GM12878 (cell line): ENCODE measurements around the gene IFI35. TPM values are rescaled to one million over a fixed set of nuclear protein-coding genes. Genes with fewer than 3 reads are reported as not detected.

ENCODE experiments used
- ATAC-seq: fragments of 200-7000 bp; cut with Tn5 transposase; 3 replicates; pipeline ENCODE4 v1.9.1; 2020; ENCODE audit warnings: mild to moderate bottlenecking, moderate library complexity
- BruUV-seq: library from RNA; stranded (reverse); fragments of 400-500 nt; replicated peaks from 2 replicates; lab custom pipeline; 2021; lab: Mats Ljungman, UMichigan
- CTCF ChIA-PET: fragments of 300-600 bp; sonication (Branson Sonifier 250); formaldehyde crosslinking; extraction: SDS; loops from one replicate; lab custom pipeline; 2021; ENCODE audit warnings: inconsistent platforms; lab: Yijun Ruan, JAX
- POLR2A ChIA-PET: fragments of 350-600 bp; formaldehyde crosslinking; extraction: SDS; loops from one replicate; lab custom pipeline; 2021; ENCODE audit warnings: inconsistent platforms; lab: Charles Lee
- RAD21 ChIA-PET: fragments of 300-600 bp; sonication (Branson Sonifier 250); formaldehyde crosslinking; loops from one replicate; lab custom pipeline; 2023; ENCODE audit warnings: antibody characterized with exemption; ENCODE audit not compliant: unreplicated experiment; lab: Charles Lee
- SMC1A ChIA-PET: fragments of 300-600 bp; sonication (Branson Sonifier 250); formaldehyde crosslinking; loops from one replicate; lab custom pipeline; 2023; ENCODE audit not compliant: unreplicated experiment, uncharacterized antibody; lab: Charles Lee
- DNase-seq: peaks from one replicate; pipeline ENCODE4 v3.0.0-alpha.2; 2011; ENCODE audit warnings: low read depth, low spot score
- FAIRE-seq: peaks from 3 replicates; lab custom pipeline; 2011; peaks lifted over from hg19 to GRCh38; lab: Jason Lieb, UNC
- H2AFZ ChIP-seq: 2 replicates; pipeline ENCODE4 v1.6.0; 2011; ENCODE audit warnings: low read depth, low read length, control low read depth; ENCODE audit not compliant: control insufficient read depth
- H3K27ac ChIP-seq: 2 replicates; pipeline ENCODE4 v1.5.1; 2011; ENCODE audit warnings: control low read depth; ENCODE audit not compliant: control insufficient read depth, insufficient read depth
- H3K27me3 ChIP-seq, 2 experiments: replicated peaks in 1 of 2; 2 replicates each; pipeline versions ENCODE4 v1.6.0 to v1.6.1; 2011; ENCODE audit warnings: low read length in 1 of 2; ENCODE audit not compliant: control insufficient read depth in 2 of 2, insufficient read depth in 2 of 2
- H3K36me3 ChIP-seq, 2 experiments: 2 replicates each; pipeline ENCODE4 v1.5.1; 2011; ENCODE audit warnings: low read length in 1 of 2; ENCODE audit not compliant: control insufficient read depth in 2 of 2, insufficient read depth in 2 of 2
- H3K4me1 ChIP-seq: 2 replicates; pipeline ENCODE4 v1.6.1; 2011; ENCODE audit warnings: mild to moderate bottlenecking, low read length, moderate library complexity, mixed read lengths; ENCODE audit not compliant: control insufficient read depth, insufficient read depth
- H3K4me2 ChIP-seq: 2 replicates; pipeline ENCODE4 v1.6.0; 2011; ENCODE audit warnings: control low read depth; ENCODE audit not compliant: control insufficient read depth, insufficient read depth
- H3K4me3 ChIP-seq: fragments of 200-600 bp; sonication (generic); 2 replicates; pipeline ENCODE4 v1.5.1; 2016
- H3K79me2 ChIP-seq: 2 replicates; pipeline ENCODE4 v1.6.0; 2011; ENCODE audit warnings: low read length; ENCODE audit not compliant: control insufficient read depth, insufficient read depth
- H3K9ac ChIP-seq: 2 replicates; pipeline ENCODE4 v1.8.0; 2011; ENCODE audit warnings: low read length, control low read depth, mixed read lengths; ENCODE audit not compliant: control insufficient read depth, insufficient read depth
- H3K9me3 ChIP-seq: replicated peaks from 3 replicates; pipeline ENCODE4 v1.5.1; 2011; ENCODE audit warnings: mild to moderate bottlenecking, low read length; ENCODE audit not compliant: control insufficient read depth, insufficient read depth
- H4K20me1 ChIP-seq: 2 replicates; pipeline ENCODE4 v1.6.0; 2011; ENCODE audit not compliant: control insufficient read depth, insufficient read depth
- ASH2L ChIP-seq: fragments of 300-600, 200-600 bp; sonication (generic); IDR thresholded peaks from 2 replicates; pipeline ENCODE4 v1.6.1; 2017; ENCODE audit warnings: low read depth, mild to moderate bottlenecking, borderline replicate concordance
- BCLAF1 ChIP-seq: fragments of 450-650 bp; IDR thresholded peaks from 2 replicates; pipeline ENCODE4 v1.6.1; 2017; ENCODE audit warnings: antibody characterized with exemption, mild to moderate bottlenecking, moderate library complexity
- CHD1 ChIP-seq: IDR thresholded peaks from 2 replicates; pipeline ENCODE4 v1.6.1; 2012; ENCODE audit warnings: low read depth, low read length, improper control_type of control experiment
- CUX1 ChIP-seq: IDR thresholded peaks from 2 replicates; pipeline ENCODE4 v1.6.1; 2012; ENCODE audit warnings: improper control_type of control experiment, low read depth, low read length; ENCODE audit not compliant: insufficient replicate concordance
- FOXK2 ChIP-seq: fragments of 450-650 bp; IDR thresholded peaks from 2 replicates; pipeline ENCODE4 v1.6.1; 2017; ENCODE audit warnings: mild to moderate bottlenecking, moderate library complexity
- GATAD2B ChIP-seq: fragments of 450-650 bp; conservative IDR thresholded peaks from 2 replicates; pipeline ENCODE4 v1.6.1; 2017; ENCODE audit warnings: low read depth, mild to moderate bottlenecking, moderate library complexity
- HDGF ChIP-seq: fragments of 450-650 bp; IDR thresholded peaks from 2 replicates; pipeline ENCODE4 v1.6.1; 2016; ENCODE audit warnings: antibody characterized with exemption
- NR2F1 ChIP-seq: fragments of 450-650 bp; conservative IDR thresholded peaks from 2 replicates; pipeline ENCODE4 v1.6.1; 2017; ENCODE audit warnings: mild to moderate bottlenecking
- POLR2AphosphoS5 ChIP-seq: IDR thresholded peaks from 2 replicates; pipeline ENCODE4 v1.6.1; 2011; ENCODE audit warnings: mild to moderate bottlenecking, low read length, inconsistent platforms
- SMAD5 ChIP-seq: IDR thresholded peaks from 2 replicates; pipeline ENCODE4 v1.6.1; 2016; ENCODE audit warnings: antibody characterized with exemption, low read depth
- SRF ChIP-seq, 2 experiments: IDR thresholded peaks; 2 replicates each; pipeline ENCODE4 v1.6.1; 2011; ENCODE audit warnings: low read depth in 2 of 2, low read length in 2 of 2, mild to moderate bottlenecking in 1 of 2, moderate library complexity in 1 of 2
- YBX1 ChIP-seq: fragments of 450-650 bp; IDR thresholded peaks from 2 replicates; pipeline ENCODE4 v1.6.1; 2016; ENCODE audit warnings: antibody characterized with exemption
- ZNF274 ChIP-seq: IDR thresholded peaks from one replicate; pipeline ENCODE4 v1.8.0; 2011; ENCODE audit not compliant: insufficient read length, insufficient read depth
- ZNF622 ChIP-seq: fragments of 450-650 bp; IDR thresholded peaks from 2 replicates; pipeline ENCODE4 v1.6.1; 2017; ENCODE audit warnings: mild to moderate bottlenecking, inconsistent platforms
- ZSCAN29 ChIP-seq: fragments of 450-650 bp; IDR thresholded peaks from 2 replicates; pipeline ENCODE4 v1.6.1; 2017; ENCODE audit warnings: mild to moderate bottlenecking, moderate library complexity
- WGBS: methylation state at CpG from one replicate; pipeline ENCODE4 v1.1.6; 2016; ENCODE audit warnings: low lambda C conversion rate; ENCODE audit not compliant: insufficient replicate concordance, insufficient coverage; ENCODE audit errors: missing lambda C conversion rate; 5-methylcytosine and 5-hydroxymethylcytosine counted together
- in situ Hi-C: fragments of 300-500 bp; cut with MboI; formaldehyde crosslinking; loops from 9 replicates; pipeline ENCODE4 v1.14.3; 2018; ENCODE audit warnings: mixed read lengths
- intact Hi-C: fragments of 100-400 bp; cut with micrococcal nuclease; formaldehyde crosslinking; loops from one replicate; pipeline ENCODE4 v1.14.2; 2022; ENCODE audit not compliant: unreplicated experiment
- polyA plus RNA-seq, 11 experiments: library from polyadenylated mRNA; depleted of rRNA in 4 of 11; unstranded in 6 of 11; stranded (reverse) in 5 of 11; fragments of >200 nt; fragmentation: Nextera tagmentation in 4 of 11; fragmentation: Illumina TruSeq in 1 of 11; extraction: Ambion mirVana in 4 of 11; extraction: Trizol in 1 of 11; gene quantifications; 1 replicate in 1 of 11; 2 replicates in 10 of 11; pipeline versions ENCODE4 v1.2.1 to v1.2.3, GENCODE V29; 2011 to 2016; ENCODE audit warnings: inconsistent platforms in 2 of 11, missing spikeins in 2 of 11, low read depth in 1 of 11
- total RNA-seq, 4 experiments: library from RNA; depleted of rRNA in 3 of 4; stranded (reverse); fragments of >200 nt in 3 of 4; fragmentation: Illumina TruSeq in 1 of 4; extraction: Trizol in 1 of 4; gene quantifications; 2 replicates each; pipeline versions ENCODE4 v1.2.1 to v1.2.3, GENCODE V29; 2013 to 2021

Gene IFI35
- total and polyA plus RNA-seq, 10 of the 15 experiments (the other 5 are each of a cell fraction or from before 2014, with no cell fraction given): 18.4 to 92.2 (median 65.3) TPM

- in situ Hi-C loops: no loop called here
- ChIA-PET CTCF (interaction anchor here (1.1 to 2.8 kb wide), 2 partner anchors 21 to 33 kb away, joined by 6 to 9 read pairs; partner anchors contain the start of gene RPL27), RAD21 (interaction anchor here (0.6 to 1.7 kb wide), 3 partner anchors 33 to 131 kb away, joined by 3 to 6 read pairs (median 6); partner anchors contain the start of gene RPL27), SMC1A (interaction anchor here (0.8 to 1.5 kb wide), 5 partner anchors 20 to 34 kb away, joined by 3 to 9 read pairs (median 4); partner anchors contain the start of gene RPL27), POLR2A (interaction anchor here (0.7 to 1.1 kb wide), 6 partner anchors 15 to 445 kb away, joined by 3 to 5 read pairs (median 4); partner anchors contain the start of gene RPL27)
- peak within 1 kb of the TSS; percentile 73 for H3K4me3 ChIP-seq
- no peaks in the 10 kb centered on the region for H3K27me3 ChIP-seq
- BruUV-seq: TSS peak; percentile 91
- intact Hi-C loops: loop anchor here (2.0 kb wide), 1 partner anchor 34 kb away; the partner anchor contains the start of gene RPL27
- FAIRE-seq (peak; percentile 99), ATAC-seq (peak; percentile 97), DNase-seq (peak; percentile 87)
- peaks cover 0 to 2% of the 10 kb centered on the region in 2 experiments; a peak in 2 of 4 replicates for H3K36me3 ChIP-seq
- H4K20me1 ChIP-seq: no peaks in the 10 kb centered on the region
- peak within 1 kb of the TSS; percentile 94 for H2AFZ ChIP-seq
- no peaks in the 10 kb centered on the region for H3K9me3 ChIP-seq
- H3K4me1 ChIP-seq: no peaks in the 10 kb centered on the region; the same call in 1 of the 2 replicates
- WGBS: 1% methylated on average over 43 of the region's 43 CpGs
- H3K79me2 ChIP-seq: peaks cover 14% of the 10 kb centered on the region
- H3K27ac ChIP-seq: peak within 1 kb of the TSS; percentile 80
- peak within 1 kb of the TSS; percentile 88 for H3K4me2 ChIP-seq
- H3K9ac ChIP-seq: peak within 1 kb of the TSS; percentile 83
- peak; percentile 86; the same call in 1 of the 2 replicates for TF ChIP-seq SMAD5
- no peak; the same call in 1 of the 2 replicates for TF ChIP-seq HDGF
- TF ChIP-seq NR2F1: no peak
- no peak; the same call in 1 of the 2 replicates for TF ChIP-seq GATAD2B
- no peak for TF ChIP-seq ZSCAN29
- TF ChIP-seq ZNF274: no peak
- no peak; the same call in 1 of the 2 replicates for TF ChIP-seq FOXK2
- TF ChIP-seq SRF (IDR thresholded peaks at IDR 0.05; ENCODE audit: low read depth in 2 of 2, low read length in 2 of 2): 0 out of 4 replicates have a peak, but pooled peaks of 1 of the 2 experiments have one; percentile 10
- no peak for TF ChIP-seq YBX1
- peak; percentile 90 for TF ChIP-seq POLR2AphosphoS5
- TF ChIP-seq CHD1: no peak
- TF ChIP-seq ZNF622: no peak
- TF ChIP-seq CUX1: no peak
- TF ChIP-seq BCLAF1: no peak
- TF ChIP-seq ASH2L: no peak
Observed at GRCh38 chr17:42964161-42964932, 42.2 kb upstream of the IFI35 start, which contains the start of gene AARSD1. TSS of gene AARSD1 (minus strand) at chr17:42964454. CDS start at chr17:42964440, 14 bp downstream.
